K562 (cell line): ENCODE measurements around the gene ABHD17B.

Experiments used
- CREM ChIP-seq: IDR thresholded peaks from 2 replicates; pipeline ENCODE4 v1.6.1; 2014; ENCODE audit warnings: antibody characterized with exemption, low read depth
- EZH2 ChIP-seq: IDR thresholded peaks from 2 replicates; pipeline ENCODE4 v1.6.1; 2012; ENCODE audit warnings: low read depth, mild to moderate bottlenecking, inconsistent platforms, low read length, borderline replicate concordance
- HDAC1 ChIP-seq, 2 experiments: fragments of 450-650 bp; IDR thresholded peaks; 2 replicates each; pipeline ENCODE4 v1.6.1; 2016 to 2017; ENCODE audit warnings: inconsistent platforms in 1 of 2, mild to moderate bottlenecking in 1 of 2, moderate library complexity in 1 of 2
- KAT8 ChIP-seq: fragments of 450-650 bp; IDR thresholded peaks from 2 replicates; pipeline ENCODE4 v1.6.1; 2016; ENCODE audit warnings: low read depth, mild to moderate bottlenecking
- MAZ ChIP-seq, 2 experiments: fragments of 450-650 bp in 1 of 2; sonication (generic) in 1 of 2; formaldehyde crosslinking; IDR thresholded peaks in 1 of 2; conservative IDR thresholded peaks in 1 of 2; 2 replicates each; pipeline versions ENCODE4 v1.4.0 to v1.5.0; 2020; ENCODE audit warnings: mild to moderate bottlenecking in 1 of 2, missing genetic modification reagents in 1 of 2
- POLR2AphosphoS5 ChIP-seq: IDR thresholded peaks from 2 replicates; pipeline ENCODE4 v1.6.1; 2011; ENCODE audit warnings: mild to moderate bottlenecking, low read depth, low read length, moderate library complexity; ENCODE audit not compliant: control insufficient read depth, insufficient read depth
- RFX5 ChIP-seq: IDR thresholded peaks from 2 replicates; pipeline ENCODE4 v1.6.1; 2011; ENCODE audit warnings: low read depth, mild to moderate bottlenecking, improper control_type of control experiment, low read length
- SMAD2 ChIP-seq: fragments of 150-350 bp; IDR thresholded peaks from 2 replicates; pipeline ENCODE4 v1.6.1; 2014; ENCODE audit warnings: low read depth, mild to moderate bottlenecking, low read length
- SP2 ChIP-seq: IDR thresholded peaks from 2 replicates; pipeline ENCODE4 v1.6.1; 2011; ENCODE audit warnings: mild to moderate bottlenecking, low read depth, low read length, moderate library complexity; ENCODE audit not compliant: poor library complexity, severe bottlenecking; ENCODE audit errors: extremely low read depth
- TF ChIP-seq, protein P1 (sequence below): sonication (generic); formaldehyde crosslinking; IDR thresholded peaks from 2 replicates; pipeline ENCODE4 v1.8.0; 2022; ENCODE audit warnings: mild to moderate bottlenecking, missing genetic modification reagents
- TF ChIP-seq, protein P2 (sequence below): fragments of 200-800 bp; sonication (Bioruptor generic); IDR thresholded peaks from 2 replicates; pipeline ENCODE4 v1.6.1; 2017; ENCODE audit warnings: missing genetic modification characterization, missing compliant biosample characterization
- TF ChIP-seq, protein P3 (sequence below), 2 experiments: fragments of 200-800 bp in 1 of 2; sonication (Bioruptor generic) in 1 of 2; sonication (generic) in 1 of 2; formaldehyde crosslinking in 1 of 2; IDR thresholded peaks in 1 of 2; conservative IDR thresholded peaks in 1 of 2; 2 replicates each; pipeline versions ENCODE4 v1.5.0 to v1.6.1; 2016 to 2020; ENCODE audit warnings: missing compliant biosample characterization in 1 of 2, missing genetic modification characterization in 1 of 2, missing genetic modification reagents in 1 of 2
- TF ChIP-seq, protein P4 (sequence below), 3 experiments: IDR thresholded peaks in 2 of 3; conservative IDR thresholded peaks in 1 of 3; 2 replicates each; pipeline ENCODE4 v1.5.1; 2011 to 2012; ENCODE audit warnings: low read length in 3 of 3, mild to moderate bottlenecking in 3 of 3, control low read depth in 2 of 3, improper control_type of control experiment in 1 of 3, inconsistent platforms in 1 of 3, low read depth in 1 of 3, mixed read lengths in 1 of 3, moderate library complexity in 1 of 3; ENCODE audit not compliant: insufficient read depth in 2 of 3
- TF ChIP-seq, protein P5 (sequence below), 2 experiments: fragments of 450-650 bp; formaldehyde crosslinking in 1 of 2; IDR thresholded peaks; 2 replicates each; pipeline versions ENCODE4 v1.4.0 to v1.6.1; 2014 to 2020; ENCODE audit warnings: mild to moderate bottlenecking in 2 of 2, borderline replicate concordance in 1 of 2, low read depth in 1 of 2

DNA sequence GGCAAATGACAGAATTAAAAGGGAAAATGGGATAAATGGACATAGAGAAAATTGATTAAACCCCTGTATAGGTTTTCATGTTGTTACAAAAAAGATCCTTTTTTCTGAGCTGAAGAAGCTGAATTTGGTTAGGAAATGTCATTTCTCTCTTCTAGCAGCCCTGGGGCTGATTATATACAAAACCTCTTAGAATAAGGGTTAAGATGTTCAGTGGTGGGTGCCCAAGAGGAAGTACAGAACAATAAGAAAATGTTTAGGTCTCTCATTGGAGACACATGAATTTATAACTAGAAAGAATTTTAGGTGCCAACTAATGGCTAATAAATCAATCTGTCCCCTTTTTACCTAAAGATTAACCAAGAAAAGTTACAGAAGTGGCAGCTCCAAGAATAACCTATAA is 14.2 kb downstream of the ABHD17B start:
- TF ChIP-seq SMAD2 (no peak), POLR2AphosphoS5 (no peak), EZH2 (no peak), HDAC1 (IDR thresholded peaks at IDR 0.05) (no peak), MAZ (CRISPR knock-in tag; conservative IDR thresholded peaks at IDR 0.05 in 1 of 2, IDR thresholded peaks at IDR 0.05 in 1 of 2) (no peak), RFX5 (no peak), CREM (no peak), SP2 (no peak), KAT8 (no peak)
- TF ChIP-seq, protein P1, sequence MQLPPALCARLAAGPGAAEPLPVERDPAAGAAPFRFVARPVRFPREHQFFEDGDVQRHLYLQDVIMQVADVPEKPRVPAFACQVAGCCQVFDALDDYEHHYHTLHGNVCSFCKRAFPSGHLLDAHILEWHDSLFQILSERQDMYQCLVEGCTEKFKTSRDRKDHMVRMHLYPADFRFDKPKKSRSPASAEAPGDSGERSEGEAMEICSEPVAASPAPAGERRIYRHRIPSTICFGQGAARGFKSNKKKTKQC (CRISPR knock-in tag) = no peak
- TF ChIP-seq, protein P2, sequence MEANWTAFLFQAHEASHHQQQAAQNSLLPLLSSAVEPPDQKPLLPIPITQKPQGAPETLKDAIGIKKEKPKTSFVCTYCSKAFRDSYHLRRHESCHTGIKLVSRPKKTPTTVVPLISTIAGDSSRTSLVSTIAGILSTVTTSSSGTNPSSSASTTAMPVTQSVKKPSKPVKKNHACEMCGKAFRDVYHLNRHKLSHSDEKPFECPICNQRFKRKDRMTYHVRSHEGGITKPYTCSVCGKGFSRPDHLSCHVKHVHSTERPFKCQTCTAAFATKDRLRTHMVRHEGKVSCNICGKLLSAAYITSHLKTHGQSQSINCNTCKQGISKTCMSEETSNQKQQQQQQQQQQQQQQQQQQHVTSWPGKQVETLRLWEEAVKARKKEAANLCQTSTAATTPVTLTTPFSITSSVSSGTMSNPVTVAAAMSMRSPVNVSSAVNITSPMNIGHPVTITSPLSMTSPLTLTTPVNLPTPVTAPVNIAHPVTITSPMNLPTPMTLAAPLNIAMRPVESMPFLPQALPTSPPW = no peak
- TF ChIP-seq, protein P3, sequence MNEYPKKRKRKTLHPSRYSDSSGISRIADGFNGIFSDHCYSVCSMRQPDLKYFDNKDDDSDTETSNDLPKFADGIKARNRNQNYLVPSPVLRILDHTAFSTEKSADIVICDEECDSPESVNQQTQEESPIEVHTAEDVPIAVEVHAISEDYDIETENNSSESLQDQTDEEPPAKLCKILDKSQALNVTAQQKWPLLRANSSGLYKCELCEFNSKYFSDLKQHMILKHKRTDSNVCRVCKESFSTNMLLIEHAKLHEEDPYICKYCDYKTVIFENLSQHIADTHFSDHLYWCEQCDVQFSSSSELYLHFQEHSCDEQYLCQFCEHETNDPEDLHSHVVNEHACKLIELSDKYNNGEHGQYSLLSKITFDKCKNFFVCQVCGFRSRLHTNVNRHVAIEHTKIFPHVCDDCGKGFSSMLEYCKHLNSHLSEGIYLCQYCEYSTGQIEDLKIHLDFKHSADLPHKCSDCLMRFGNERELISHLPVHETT (CRISPR knock-in tag; conservative IDR thresholded peaks at IDR 0.05 in 1 of 2, IDR thresholded peaks at IDR 0.05 in 1 of 2) = no peak
- TF ChIP-seq, protein P4, sequence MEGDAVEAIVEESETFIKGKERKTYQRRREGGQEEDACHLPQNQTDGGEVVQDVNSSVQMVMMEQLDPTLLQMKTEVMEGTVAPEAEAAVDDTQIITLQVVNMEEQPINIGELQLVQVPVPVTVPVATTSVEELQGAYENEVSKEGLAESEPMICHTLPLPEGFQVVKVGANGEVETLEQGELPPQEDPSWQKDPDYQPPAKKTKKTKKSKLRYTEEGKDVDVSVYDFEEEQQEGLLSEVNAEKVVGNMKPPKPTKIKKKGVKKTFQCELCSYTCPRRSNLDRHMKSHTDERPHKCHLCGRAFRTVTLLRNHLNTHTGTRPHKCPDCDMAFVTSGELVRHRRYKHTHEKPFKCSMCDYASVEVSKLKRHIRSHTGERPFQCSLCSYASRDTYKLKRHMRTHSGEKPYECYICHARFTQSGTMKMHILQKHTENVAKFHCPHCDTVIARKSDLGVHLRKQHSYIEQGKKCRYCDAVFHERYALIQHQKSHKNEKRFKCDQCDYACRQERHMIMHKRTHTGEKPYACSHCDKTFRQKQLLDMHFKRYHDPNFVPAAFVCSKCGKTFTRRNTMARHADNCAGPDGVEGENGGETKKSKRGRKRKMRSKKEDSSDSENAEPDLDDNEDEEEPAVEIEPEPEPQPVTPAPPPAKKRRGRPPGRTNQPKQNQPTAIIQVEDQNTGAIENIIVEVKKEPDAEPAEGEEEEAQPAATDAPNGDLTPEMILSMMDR (IDR thresholded peaks at IDR 0.05 in 2 of 3, conservative IDR thresholded peaks at IDR 0.05 in 1 of 3; ENCODE audit: insufficient read depth in 2 of 3, low read depth in 1 of 3, low read length in 3 of 3) = no peak
- TF ChIP-seq, protein P5, sequence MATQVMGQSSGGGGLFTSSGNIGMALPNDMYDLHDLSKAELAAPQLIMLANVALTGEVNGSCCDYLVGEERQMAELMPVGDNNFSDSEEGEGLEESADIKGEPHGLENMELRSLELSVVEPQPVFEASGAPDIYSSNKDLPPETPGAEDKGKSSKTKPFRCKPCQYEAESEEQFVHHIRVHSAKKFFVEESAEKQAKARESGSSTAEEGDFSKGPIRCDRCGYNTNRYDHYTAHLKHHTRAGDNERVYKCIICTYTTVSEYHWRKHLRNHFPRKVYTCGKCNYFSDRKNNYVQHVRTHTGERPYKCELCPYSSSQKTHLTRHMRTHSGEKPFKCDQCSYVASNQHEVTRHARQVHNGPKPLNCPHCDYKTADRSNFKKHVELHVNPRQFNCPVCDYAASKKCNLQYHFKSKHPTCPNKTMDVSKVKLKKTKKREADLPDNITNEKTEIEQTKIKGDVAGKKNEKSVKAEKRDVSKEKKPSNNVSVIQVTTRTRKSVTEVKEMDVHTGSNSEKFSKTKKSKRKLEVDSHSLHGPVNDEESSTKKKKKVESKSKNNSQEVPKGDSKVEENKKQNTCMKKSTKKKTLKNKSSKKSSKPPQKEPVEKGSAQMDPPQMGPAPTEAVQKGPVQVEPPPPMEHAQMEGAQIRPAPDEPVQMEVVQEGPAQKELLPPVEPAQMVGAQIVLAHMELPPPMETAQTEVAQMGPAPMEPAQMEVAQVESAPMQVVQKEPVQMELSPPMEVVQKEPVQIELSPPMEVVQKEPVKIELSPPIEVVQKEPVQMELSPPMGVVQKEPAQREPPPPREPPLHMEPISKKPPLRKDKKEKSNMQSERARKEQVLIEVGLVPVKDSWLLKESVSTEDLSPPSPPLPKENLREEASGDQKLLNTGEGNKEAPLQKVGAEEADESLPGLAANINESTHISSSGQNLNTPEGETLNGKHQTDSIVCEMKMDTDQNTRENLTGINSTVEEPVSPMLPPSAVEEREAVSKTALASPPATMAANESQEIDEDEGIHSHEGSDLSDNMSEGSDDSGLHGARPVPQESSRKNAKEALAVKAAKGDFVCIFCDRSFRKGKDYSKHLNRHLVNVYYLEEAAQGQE (IDR thresholded peaks at IDR 0.05; ENCODE audit: borderline replicate concordance) = no peak
- TF ChIP-seq, protein P5 (CRISPR knock-in tag; IDR thresholded peaks at IDR 0.05; ENCODE audit: low read depth) = no peak
